GM12878 (cell line): ENCODE measurements around the gene LRRC55. TPM values are rescaled to one million over a fixed set of nuclear protein-coding genes. Genes with fewer than 3 reads are reported as not detected.

Experiments
- ATAC-seq: fragments of 200-7000 bp; cut with Tn5 transposase; 3 replicates; pipeline ENCODE4 v1.9.1; 2020; ENCODE audit warnings: mild to moderate bottlenecking, moderate library complexity
- BruUV-seq: library from RNA; stranded (reverse); fragments of 400-500 nt; replicated peaks from 2 replicates; lab custom pipeline; 2021; lab: Mats Ljungman, UMichigan
- CTCF ChIA-PET: fragments of 300-600 bp; sonication (Branson Sonifier 250); formaldehyde crosslinking; extraction: SDS; loops from one replicate; lab custom pipeline; 2021; ENCODE audit warnings: inconsistent platforms; lab: Yijun Ruan, JAX
- POLR2A ChIA-PET: fragments of 350-600 bp; formaldehyde crosslinking; extraction: SDS; loops from one replicate; lab custom pipeline; 2021; ENCODE audit warnings: inconsistent platforms; lab: Charles Lee
- RAD21 ChIA-PET: fragments of 300-600 bp; sonication (Branson Sonifier 250); formaldehyde crosslinking; loops from one replicate; lab custom pipeline; 2023; ENCODE audit warnings: antibody characterized with exemption; ENCODE audit not compliant: unreplicated experiment; lab: Charles Lee
- SMC1A ChIA-PET: fragments of 300-600 bp; sonication (Branson Sonifier 250); formaldehyde crosslinking; loops from one replicate; lab custom pipeline; 2023; ENCODE audit not compliant: unreplicated experiment, uncharacterized antibody; lab: Charles Lee
- DNase-seq: peaks from one replicate; pipeline ENCODE4 v3.0.0-alpha.2; 2011; ENCODE audit warnings: low read depth, low spot score
- FAIRE-seq: peaks from 3 replicates; lab custom pipeline; 2011; peaks lifted over from hg19 to GRCh38; lab: Jason Lieb, UNC
- H2AFZ ChIP-seq: 2 replicates; pipeline ENCODE4 v1.6.0; 2011; ENCODE audit warnings: low read depth, low read length, control low read depth; ENCODE audit not compliant: control insufficient read depth
- H3K27ac ChIP-seq: 2 replicates; pipeline ENCODE4 v1.5.1; 2011; ENCODE audit warnings: control low read depth; ENCODE audit not compliant: control insufficient read depth, insufficient read depth
- H3K27me3 ChIP-seq, 2 experiments: replicated peaks in 1 of 2; 2 replicates each; pipeline versions ENCODE4 v1.6.0 to v1.6.1; 2011; ENCODE audit warnings: low read length in 1 of 2; ENCODE audit not compliant: control insufficient read depth in 2 of 2, insufficient read depth in 2 of 2
- H3K36me3 ChIP-seq, 2 experiments: 2 replicates each; pipeline ENCODE4 v1.5.1; 2011; ENCODE audit warnings: low read length in 1 of 2; ENCODE audit not compliant: control insufficient read depth in 2 of 2, insufficient read depth in 2 of 2
- H3K4me1 ChIP-seq: 2 replicates; pipeline ENCODE4 v1.6.1; 2011; ENCODE audit warnings: mild to moderate bottlenecking, low read length, moderate library complexity, mixed read lengths; ENCODE audit not compliant: control insufficient read depth, insufficient read depth
- H3K4me2 ChIP-seq: 2 replicates; pipeline ENCODE4 v1.6.0; 2011; ENCODE audit warnings: control low read depth; ENCODE audit not compliant: control insufficient read depth, insufficient read depth
- H3K4me3 ChIP-seq: fragments of 200-600 bp; sonication (generic); 2 replicates; pipeline ENCODE4 v1.5.1; 2016
- H3K79me2 ChIP-seq: 2 replicates; pipeline ENCODE4 v1.6.0; 2011; ENCODE audit warnings: low read length; ENCODE audit not compliant: control insufficient read depth, insufficient read depth
- H3K9ac ChIP-seq: 2 replicates; pipeline ENCODE4 v1.8.0; 2011; ENCODE audit warnings: low read length, control low read depth, mixed read lengths; ENCODE audit not compliant: control insufficient read depth, insufficient read depth
- H3K9me3 ChIP-seq: replicated peaks from 3 replicates; pipeline ENCODE4 v1.5.1; 2011; ENCODE audit warnings: mild to moderate bottlenecking, low read length; ENCODE audit not compliant: control insufficient read depth, insufficient read depth
- H4K20me1 ChIP-seq: 2 replicates; pipeline ENCODE4 v1.6.0; 2011; ENCODE audit not compliant: control insufficient read depth, insufficient read depth
- CHD4 ChIP-seq: fragments of 200-600 bp; sonication (generic); IDR thresholded peaks from 2 replicates; pipeline ENCODE4 v1.6.1; 2016; ENCODE audit warnings: mild to moderate bottlenecking
- CTCF ChIP-seq, 3 experiments: IDR thresholded peaks in 2 of 3; conservative IDR thresholded peaks in 1 of 3; 2 replicates each; pipeline ENCODE4 v1.5.1; 2011; ENCODE audit warnings: low read depth in 3 of 3, low read length in 3 of 3, mild to moderate bottlenecking in 3 of 3, control low read depth in 2 of 3, moderate library complexity in 2 of 3, inconsistent platforms in 1 of 3, mixed read lengths in 1 of 3; ENCODE audit not compliant: control insufficient read depth in 2 of 3, insufficient read depth in 1 of 3; ENCODE audit errors: extremely low read depth in 1 of 3
- KLF5 ChIP-seq: fragments of 450-650 bp; IDR thresholded peaks from 2 replicates; pipeline ENCODE4 v1.6.1; 2014; ENCODE audit warnings: mild to moderate bottlenecking; ENCODE audit not compliant: partially characterized antibody
- NR2C2 ChIP-seq: IDR thresholded peaks from 2 replicates; pipeline ENCODE4 v1.6.1; 2011; ENCODE audit warnings: borderline replicate concordance, low read depth; ENCODE audit not compliant: control insufficient read depth, insufficient read length
- POLR2AphosphoS2 ChIP-seq: IDR thresholded peaks from 2 replicates; pipeline ENCODE4 v1.6.1; 2011; ENCODE audit warnings: low read depth, mild to moderate bottlenecking, low read length, improper control_type of control experiment, moderate library complexity
- WGBS: methylation state at CpG from one replicate; pipeline ENCODE4 v1.1.6; 2016; ENCODE audit warnings: low lambda C conversion rate; ENCODE audit not compliant: insufficient replicate concordance, insufficient coverage; ENCODE audit errors: missing lambda C conversion rate; 5-methylcytosine and 5-hydroxymethylcytosine counted together
- in situ Hi-C: fragments of 300-500 bp; cut with MboI; formaldehyde crosslinking; loops from 9 replicates; pipeline ENCODE4 v1.14.3; 2018; ENCODE audit warnings: mixed read lengths
- intact Hi-C: fragments of 100-400 bp; cut with micrococcal nuclease; formaldehyde crosslinking; loops from one replicate; pipeline ENCODE4 v1.14.2; 2022; ENCODE audit not compliant: unreplicated experiment
- polyA plus RNA-seq, 11 experiments: library from polyadenylated mRNA; depleted of rRNA in 4 of 11; unstranded in 6 of 11; stranded (reverse) in 5 of 11; fragments of >200 nt; fragmentation: Nextera tagmentation in 4 of 11; fragmentation: Illumina TruSeq in 1 of 11; extraction: Ambion mirVana in 4 of 11; extraction: Trizol in 1 of 11; gene quantifications; 1 replicate in 1 of 11; 2 replicates in 10 of 11; pipeline versions ENCODE4 v1.2.1 to v1.2.3, GENCODE V29; 2011 to 2016; ENCODE audit warnings: inconsistent platforms in 2 of 11, missing spikeins in 2 of 11, low read depth in 1 of 11
- total RNA-seq, 4 experiments: library from RNA; depleted of rRNA in 3 of 4; stranded (reverse); fragments of >200 nt in 3 of 4; fragmentation: Illumina TruSeq in 1 of 4; extraction: Trizol in 1 of 4; gene quantifications; 2 replicates each; pipeline versions ENCODE4 v1.2.1 to v1.2.3, GENCODE V29; 2013 to 2021

Gene LRRC55
- total and polyA plus RNA-seq, 10 of the 15 experiments (the other 5 are each of a cell fraction or from before 2014, with no cell fraction given): 0.01 to 0.04 TPM; not detected in 8

- ChIA-PET POLR2A (no interaction called here), RAD21 (interaction anchor here (1.4 kb wide), 1 partner anchor 113 kb away, joined by 4 read pairs; no protein-coding TSS in a partner anchor), CTCF (no interaction called here), SMC1A (no interaction called here)
- Histone ChIP-seq H3K4me1 (no peaks in the 10 kb centered on the region), H3K79me2 (no peaks in the 10 kb centered on the region), H4K20me1 (no peaks in the 10 kb centered on the region), H3K9me3 (no peaks in the 10 kb centered on the region), H3K27ac (no peak overlapping the region), H3K9ac (no peak overlapping the region), H3K36me3 (no peaks in the 10 kb centered on the region), H3K4me3 (no peak overlapping the region), H2AFZ (no peak overlapping the region), H3K27me3 (no peaks in the 10 kb centered on the region), H3K4me2 (no peak overlapping the region)
- no peak for ATAC-seq
- no TSS peak for BruUV-seq
- intact Hi-C loops (no loop called here), in situ Hi-C loops (no loop called here)
- no peak for DNase-seq
- 53% methylated on average over 3 of the region's 3 CpGs for WGBS
- TF ChIP-seq CHD4: no peak
- TF ChIP-seq POLR2AphosphoS2: no peak
- FAIRE-seq: no peak
Measured at GRCh38 chr11:57135020-57135751, 46.6 kb upstream of the LRRC55 start.

- no peaks in the 10 kb centered on the region for H3K36me3 ChIP-seq
- intact Hi-C loops: no loop called here
- H2AFZ ChIP-seq: no peak overlapping the region
- CTCF ChIA-PET: no interaction called here
- FAIRE-seq: no peak
- BruUV-seq: no TSS peak
- no peak overlapping the region for H3K4me3 ChIP-seq
- WGBS: 0% methylated on average over 2 of the region's 2 CpGs
- SMC1A ChIA-PET: no interaction called here
- H3K4me1 ChIP-seq: no peaks in the 10 kb centered on the region
- DNase-seq: no peak
- no peaks in the 10 kb centered on the region; a peak in 2 of 4 replicates for H3K27me3 ChIP-seq
- H3K9ac ChIP-seq: no peak overlapping the region
- no peaks in the 10 kb centered on the region for H3K79me2 ChIP-seq
- POLR2A ChIA-PET: no interaction called here
- no peak for ATAC-seq
- H3K9me3 ChIP-seq: no peaks in the 10 kb centered on the region
- RAD21 ChIA-PET: no interaction called here
- TF ChIP-seq CTCF (IDR thresholded peaks at IDR 0.05 in 2 of 3, conservative IDR thresholded peaks at IDR 0.05 in 1 of 3; ENCODE audit: control insufficient read depth in 2 of 3, extremely low read depth in 1 of 3, insufficient read depth in 1 of 3, low read depth in 3 of 3, low read length in 3 of 3): no peak
- no peak for TF ChIP-seq NR2C2
- TF ChIP-seq KLF5: no peak
- H3K4me2 ChIP-seq: no peak overlapping the region
- no peaks in the 10 kb centered on the region for H4K20me1 ChIP-seq
- H3K27ac ChIP-seq: no peak overlapping the region
- in situ Hi-C loops: no loop called here
Measured at GRCh38 chr11:57140568-57140967, 41.2 kb upstream of the LRRC55 start.
